HG03025 (cell line): ENCODE data around the gene IPO9.

Experiments used
- ATAC-seq: cut with Tn5 transposase; IDR thresholded peaks from one replicate; pipeline ENCODE4 v1.9.1; 2021; ENCODE audit warnings: mild to moderate bottlenecking, moderate library complexity; ENCODE audit not compliant: unreplicated experiment, low FRiP score

The IPO9 gene

DNA sequence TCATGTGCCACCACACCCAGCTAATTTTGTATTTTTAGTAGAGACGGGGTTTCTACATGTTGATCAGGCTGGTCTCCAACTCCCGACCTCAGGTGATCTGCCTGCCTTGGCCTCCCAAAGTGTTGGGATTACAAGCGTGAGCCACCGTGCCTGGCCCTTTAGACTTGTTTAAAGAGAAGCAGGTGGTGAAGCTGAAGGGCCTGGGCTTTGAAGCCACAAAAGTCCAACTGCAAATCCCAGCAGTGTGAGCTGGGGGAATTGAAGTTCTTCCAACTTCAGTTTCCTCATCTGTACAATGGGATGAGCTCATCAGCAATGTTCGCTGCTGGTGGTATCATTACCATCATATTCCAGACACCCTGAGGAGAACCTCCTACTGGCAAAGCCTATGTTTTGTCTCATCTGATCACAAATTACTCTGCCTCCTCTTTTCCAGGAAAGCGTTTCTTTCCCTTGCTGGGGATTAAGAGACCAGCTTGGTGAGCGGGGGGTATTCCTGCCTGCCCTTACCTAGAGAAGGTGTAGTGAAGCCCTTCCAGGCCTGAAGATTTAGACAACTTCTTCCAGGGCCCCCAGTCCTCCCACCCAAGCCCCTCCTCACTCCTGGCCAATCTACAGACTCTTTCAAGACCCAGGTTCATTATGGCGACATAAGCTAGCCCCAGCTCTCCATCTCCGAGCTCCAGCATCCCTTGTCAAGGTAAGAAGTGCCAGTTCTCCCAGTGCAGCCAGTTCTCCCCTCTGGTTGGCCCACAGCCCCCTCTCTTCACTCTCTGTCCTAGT, 57.3 kb downstream of the IPO9 start:
- no peak for ATAC-seq

DNA sequence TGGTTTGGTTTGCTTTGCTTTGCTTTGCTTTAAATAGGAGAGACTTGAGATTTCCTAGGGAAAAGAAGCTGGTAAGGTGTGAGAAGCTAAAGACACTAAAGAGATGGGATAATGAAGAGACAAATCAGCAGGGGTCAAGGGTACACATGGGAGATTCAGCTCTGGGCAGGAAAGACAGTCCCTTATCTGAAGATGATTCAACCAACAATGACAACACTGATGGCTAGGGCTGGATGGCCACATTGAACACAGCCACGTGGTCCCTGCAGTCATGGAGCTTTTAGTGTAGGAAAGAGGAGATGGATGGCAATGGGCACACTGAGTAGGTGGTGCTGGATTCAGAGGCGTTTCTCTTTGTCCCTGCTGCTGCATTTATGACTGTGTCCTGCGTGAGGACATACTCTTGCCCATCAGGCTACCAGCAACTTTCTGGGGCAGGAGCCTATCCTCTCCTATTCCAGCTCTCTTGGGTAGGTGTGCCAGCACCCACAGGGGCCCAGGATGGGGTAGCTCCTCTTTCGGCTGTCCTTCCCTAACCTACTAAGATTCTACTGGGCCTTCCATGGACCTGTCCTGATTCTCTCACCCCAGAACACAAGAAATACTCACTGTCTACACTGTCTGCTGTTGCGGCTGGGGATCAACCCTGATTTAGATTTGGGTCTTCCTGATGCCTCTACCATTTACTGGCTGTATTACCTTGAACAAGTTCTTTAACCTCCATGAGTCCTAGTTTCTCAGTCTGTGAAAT, 58.3 kb downstream of the IPO9 start:
- no peak for ATAC-seq

DNA sequence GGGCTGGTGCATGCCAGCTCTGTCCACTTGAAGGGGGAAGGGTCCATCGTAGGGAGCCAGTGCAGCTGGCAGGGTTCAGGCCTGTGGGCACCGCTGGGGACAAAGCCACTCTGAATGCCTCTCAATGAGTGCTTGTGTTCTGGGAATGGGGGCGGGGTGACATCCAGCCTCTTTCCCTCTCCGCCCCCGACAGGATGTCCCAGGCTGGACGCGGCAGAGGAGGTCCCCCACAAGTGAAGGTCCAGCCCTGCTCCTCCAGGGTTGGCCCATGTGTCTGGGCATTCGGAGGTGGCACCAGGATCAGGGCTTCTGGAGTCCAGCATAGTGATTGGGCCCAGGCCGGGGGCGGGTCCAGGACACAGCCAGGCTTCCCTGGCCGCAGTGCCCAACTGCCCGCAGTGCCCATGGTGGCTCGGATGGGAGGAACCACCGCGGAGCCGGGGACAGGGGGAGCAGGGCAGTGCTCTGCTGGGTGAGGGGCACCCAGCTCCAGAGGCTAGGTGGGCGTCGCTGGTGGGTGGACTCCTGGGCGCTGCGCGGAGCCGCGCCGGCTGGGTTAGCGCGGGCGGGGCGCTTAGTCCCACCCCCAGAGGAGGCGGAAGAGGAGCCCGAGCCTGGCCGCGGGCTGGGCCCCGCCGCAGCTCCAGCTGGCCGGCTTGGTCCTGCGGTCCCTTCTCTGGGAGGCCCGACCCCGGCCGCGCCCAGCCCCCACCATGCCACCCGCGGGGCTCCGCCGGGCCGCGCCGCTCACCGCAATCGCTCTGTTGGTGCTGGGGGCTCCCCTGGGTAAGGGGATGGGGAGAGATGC, 59.5 kb downstream of the IPO9 start, which contains the start of gene SHISA4:
Gene SHISA4, plus strand, starts transcription at position 617 of the 808 bp plus-strand sequence. Its CDS starts 97 bp downstream, at position 714.
- no peak for ATAC-seq

DNA sequence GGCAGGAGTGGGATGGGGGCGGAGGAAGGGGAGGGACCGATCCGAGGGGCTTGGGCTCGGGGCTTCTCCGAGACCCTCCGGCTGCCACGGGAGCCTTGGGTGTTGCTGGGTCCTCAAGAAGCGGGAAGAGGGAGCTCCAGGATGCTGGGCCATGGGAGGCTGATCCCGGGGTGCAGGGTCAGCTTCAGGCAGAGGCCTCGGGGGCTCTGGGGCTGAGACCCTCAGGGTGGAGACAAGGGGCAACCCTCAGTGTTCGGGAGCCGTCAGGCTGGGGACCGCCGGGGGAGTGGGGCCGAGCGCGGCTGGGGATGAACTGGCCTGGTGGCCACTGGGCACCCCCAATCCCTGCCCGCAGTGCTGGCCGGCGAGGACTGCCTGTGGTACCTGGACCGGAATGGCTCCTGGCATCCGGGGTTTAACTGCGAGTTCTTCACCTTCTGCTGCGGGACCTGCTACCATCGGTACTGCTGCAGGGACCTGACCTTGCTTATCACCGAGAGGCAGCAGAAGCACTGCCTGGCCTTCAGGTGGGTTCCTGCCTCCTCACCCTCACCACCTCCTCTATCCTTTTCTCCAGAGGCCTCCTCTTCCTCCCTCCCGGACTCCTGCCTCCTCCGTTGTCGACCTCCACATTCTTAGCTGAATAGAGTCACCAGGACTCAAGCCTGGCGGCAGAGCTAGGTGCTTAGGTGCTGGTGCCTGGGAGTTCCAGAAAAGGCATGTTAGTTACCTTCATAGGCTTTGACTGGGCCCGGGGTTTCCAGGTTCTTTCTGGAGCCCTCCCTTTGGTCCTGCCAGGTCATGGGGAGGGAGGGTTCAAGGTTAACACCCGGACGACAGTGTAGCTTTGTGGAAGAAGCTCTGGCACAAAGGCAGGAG, 60.4 kb downstream of the IPO9 start:
- no peak for ATAC-seq

DNA sequence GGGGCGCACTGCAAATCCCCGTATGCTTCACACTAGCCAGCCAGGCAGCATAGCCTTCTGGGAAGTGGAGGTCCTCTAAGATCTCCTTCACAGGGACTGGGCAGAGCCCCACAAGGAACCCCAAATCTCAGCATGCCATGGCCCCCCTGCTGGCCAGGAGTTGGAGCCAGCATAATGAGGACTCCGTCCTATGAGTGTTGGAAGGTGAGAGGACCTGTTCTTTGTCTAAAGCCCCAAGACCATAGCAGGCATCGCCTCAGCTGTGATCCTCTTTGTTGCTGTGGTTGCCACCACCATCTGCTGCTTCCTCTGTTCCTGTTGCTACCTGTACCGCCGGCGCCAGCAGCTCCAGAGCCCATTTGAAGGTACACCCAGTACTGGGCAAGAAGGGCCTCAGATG, 61.3 kb downstream of the IPO9 start:
- no peak for ATAC-seq

DNA sequence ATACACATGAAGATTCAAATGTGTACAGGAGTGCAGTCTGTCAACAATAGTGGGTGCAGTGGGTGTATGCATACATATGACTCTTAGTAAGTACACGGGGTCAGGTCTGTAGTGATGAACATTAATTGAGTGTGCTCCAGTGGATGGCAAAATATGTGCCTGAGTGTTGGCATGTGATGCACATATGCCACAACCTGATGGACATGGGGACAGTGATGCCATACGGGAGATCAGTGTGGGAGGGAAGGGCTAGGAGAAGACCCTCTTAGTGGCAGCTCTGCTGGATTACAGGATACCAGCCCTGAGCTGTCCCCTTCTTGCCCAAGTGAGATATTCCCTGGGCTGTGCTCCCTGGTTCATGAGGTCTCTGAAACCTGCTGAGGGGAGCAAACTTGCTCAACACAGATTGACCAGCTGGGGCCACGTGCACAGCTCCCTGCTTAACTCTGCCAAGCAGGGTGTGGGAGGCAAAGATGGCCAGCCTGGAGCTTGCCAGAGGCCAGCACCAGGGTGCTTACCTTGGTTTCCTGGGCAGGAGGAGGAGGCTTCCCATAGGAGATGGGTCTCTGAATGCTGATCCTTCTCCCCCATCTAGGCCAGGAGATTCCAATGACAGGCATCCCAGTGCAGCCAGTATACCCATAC, 62.0 kb downstream of the IPO9 start:
- no peak for ATAC-seq

DNA sequence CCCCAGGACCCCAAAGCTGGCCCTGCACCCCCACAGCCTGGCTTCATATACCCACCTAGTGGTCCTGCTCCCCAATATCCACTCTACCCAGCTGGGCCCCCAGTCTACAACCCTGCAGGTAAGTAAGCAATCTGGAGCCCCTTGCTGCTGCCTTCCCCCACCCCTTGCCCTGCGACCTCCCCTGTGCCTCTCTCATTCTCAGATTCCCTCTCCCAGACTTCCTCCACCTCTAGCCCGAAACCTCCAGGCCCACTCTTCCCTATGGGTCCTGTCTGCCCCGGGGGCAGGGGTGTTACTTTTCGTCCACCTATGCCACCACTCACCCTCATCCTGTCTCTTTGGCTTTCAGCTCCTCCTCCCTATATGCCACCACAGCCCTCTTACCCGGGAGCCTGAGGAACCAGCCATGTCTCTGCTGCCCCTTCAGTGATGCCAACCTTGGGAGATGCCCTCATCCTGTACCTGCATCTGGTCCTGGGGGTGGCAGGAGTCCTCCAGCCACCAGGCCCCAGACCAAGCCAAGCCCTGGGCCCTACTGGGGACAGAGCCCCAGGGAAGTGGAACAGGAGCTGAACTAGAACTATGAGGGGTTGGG, 62.6 kb downstream of the IPO9 start:
- no peak for ATAC-seq

DNA sequence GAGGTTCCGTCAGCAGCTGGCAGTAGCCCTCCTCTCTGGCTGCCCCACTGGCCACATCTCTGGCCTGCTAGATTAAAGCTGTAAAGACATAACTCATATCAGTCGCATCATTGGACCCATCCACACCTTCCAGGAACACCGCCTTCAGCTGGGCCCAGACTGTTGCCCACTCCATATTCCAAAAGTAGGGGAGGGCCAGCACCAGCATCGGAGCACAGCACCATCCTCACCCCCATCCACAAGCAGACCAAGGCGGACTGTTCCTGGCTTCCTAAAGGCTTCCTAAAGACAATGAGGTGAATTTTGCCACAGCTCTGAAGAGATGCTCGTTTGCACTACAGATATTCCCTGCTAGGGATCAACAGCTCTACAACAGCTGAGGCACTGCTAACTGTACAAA, 63.3 kb downstream of the IPO9 start:
- ATAC-seq = no peak

DNA sequence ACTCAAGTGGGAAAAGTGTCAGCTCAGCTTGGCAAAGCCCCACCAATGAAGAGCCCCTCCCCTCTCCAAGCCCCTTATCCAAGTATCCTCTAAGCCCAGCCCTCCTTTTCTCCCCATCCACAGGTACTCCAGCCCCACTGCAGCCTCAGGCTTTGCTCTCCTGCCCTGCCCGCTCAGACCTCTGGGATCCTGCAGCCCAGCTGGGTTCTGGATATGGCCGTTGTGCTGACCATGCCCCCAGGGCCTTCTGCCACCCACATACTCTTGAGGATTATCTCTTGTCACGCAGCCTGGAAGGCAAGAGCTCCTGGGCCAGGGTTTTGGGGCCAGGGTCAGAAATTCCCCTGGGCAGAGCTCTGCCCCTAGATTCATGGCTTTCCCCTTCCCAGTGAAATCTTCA, 64.5 kb downstream of the IPO9 start:
- no peak for ATAC-seq

DNA sequence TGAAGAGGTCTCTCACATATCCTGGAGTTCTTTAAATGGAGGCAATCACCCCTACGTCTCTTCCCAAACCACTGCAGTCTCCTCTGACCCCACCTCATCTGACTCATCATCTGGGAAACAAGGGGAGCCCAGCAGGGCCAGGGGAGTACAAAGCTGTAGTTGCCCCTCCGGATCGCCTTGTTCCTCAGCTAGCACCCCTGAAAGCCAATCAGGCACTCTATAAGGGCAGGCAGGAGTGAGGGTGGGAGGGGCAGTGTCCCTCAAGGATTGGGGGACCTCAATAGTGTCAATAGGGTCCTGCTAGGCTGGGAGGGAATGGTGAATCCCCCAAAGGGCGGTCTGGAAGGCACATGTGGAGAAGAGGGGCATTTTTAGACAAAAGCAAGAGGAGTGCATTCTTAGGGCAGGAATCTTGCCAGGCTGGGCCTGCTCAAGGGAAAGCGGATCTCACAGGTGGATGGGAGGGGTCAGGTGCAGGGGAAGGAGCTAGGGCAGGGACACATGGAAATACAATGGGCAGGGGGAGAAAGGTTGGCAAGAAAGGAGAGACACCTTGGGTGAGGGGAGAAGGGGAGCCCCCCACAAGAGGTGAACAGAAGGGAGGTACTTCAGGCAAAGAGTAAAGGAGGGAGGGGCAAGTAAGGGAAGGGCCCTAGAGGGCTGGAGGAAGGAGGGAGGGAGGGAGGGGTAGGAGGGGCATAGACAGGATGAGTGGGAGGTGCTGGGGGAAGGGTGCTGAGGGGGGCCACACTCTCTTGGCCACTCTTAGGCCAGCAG, 65.6 kb downstream of the IPO9 start:
- ATAC-seq = no peak

DNA sequence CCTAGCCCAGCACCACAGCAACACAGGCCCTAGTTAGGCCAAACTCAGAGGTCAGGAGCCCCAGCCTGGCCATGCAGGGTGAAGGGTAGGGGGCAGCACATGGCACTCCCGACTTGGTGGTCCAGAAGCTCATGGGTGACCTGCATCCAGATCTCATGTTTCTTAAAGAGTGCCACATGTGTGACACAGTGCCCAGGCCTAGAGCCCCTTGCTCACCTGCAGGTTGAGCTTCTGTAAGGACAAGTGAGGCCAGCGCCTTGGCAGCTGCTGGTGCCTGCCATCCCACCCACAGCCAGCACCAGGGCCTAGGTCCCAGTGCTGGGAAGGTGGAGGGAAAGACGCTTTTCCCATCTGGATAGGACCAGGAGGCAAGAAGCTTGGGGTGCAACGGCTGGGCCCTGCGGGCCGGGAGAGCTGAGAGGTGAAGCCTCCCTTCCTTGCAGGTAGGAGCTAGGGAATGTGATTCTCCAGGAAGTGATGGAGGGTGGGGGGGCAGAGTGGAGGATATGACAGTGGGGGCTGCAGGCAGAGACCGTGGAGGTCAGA, 66.2 kb downstream of the IPO9 start:
- no peak for ATAC-seq

DNA sequence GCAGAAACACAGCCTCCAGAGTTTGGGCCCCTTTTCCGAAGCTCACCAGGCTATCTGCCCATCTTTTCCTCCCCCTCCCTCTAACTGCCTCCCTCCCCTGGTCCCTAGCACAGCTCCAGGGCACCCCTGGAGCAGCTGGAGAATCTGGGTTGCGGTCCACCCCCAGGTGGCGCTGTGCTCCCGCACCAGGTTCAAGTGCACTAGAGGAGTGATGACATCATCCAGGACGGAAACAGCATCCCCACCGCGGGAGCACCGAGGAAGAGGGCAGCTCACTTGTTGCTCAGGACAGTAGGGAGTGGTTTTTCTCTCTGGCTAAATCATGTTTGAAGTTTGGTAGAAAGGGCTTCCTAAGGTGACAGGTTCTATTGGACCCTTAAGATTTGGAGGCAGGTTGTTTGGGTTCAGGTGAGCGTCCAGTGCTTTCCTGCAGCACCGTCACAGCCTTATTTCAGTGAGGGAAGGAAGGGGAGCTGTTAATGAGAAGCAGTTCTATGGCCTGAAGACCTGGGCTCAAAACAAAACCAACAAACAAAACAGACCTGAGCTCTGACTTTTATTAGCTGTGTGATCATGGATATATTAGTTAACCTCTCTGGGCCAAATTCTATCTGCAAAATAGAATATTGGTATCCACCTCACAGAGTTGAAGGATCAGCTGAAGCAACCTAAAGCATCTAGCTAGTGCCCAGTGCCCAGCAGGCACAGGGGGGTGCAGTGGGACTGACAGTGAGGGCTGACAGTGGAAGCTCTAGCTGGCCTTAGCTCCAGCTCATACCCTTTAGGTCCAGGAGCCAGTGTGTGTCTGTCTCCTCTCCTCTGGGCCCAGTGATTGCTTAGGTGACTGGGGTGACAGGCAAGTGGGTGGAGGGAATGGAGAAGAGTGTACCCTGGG, 67.2 kb downstream of the IPO9 start:
- ATAC-seq = no peak

DNA sequence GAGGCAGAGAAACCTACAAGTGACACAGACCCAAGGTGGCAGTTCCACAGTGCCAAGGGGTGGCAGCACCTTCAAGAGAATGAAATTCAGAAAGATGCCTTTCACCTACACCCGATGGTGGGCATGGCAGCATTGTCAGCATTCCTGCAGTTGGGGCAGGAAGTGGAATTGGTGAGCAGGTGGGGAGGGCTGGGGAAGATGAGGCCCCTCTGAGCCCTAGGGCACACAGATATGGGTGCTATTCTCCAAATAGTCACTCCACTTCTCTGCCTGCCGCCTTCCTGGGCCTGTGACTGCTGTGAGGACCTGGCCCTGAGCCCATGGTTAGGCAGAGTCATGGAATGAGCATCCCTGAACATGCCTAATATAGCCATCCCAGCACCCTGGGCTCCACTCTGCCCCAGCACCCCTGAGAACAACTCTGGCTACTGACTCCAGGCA, 68.0 kb downstream of the IPO9 start:
- no peak for ATAC-seq

DNA sequence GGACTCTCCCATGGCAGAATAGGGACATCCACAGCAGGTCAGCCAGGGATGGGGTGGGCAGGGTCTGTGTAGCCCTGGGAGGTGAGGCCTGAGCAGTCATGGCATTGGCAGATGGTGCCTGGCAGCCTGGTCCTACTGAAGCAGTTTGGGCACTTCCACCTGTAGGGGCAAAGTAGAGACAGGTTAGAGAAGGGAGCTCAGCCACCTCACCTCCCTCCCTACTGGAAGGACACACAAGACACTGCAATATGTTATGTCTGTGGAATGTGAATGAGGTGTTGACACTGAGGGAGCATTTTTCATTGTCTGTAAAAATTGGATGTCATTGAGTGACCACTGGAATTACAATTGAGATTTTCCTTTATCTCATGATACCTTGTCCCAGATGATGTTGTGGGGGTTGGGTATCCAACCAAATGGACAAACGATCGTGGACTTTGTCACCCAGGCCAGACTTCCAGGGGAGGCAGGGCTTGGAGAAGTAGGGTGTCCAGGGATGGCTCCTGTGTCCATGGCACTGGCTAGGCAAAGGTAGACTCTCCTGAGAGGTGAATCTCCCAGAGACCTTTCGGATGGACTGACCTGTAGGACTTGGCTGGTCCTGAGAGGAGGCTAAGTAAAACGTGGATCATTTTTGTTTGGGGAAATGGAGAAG, 69.4 kb downstream of the IPO9 start:
- no peak for ATAC-seq

DNA sequence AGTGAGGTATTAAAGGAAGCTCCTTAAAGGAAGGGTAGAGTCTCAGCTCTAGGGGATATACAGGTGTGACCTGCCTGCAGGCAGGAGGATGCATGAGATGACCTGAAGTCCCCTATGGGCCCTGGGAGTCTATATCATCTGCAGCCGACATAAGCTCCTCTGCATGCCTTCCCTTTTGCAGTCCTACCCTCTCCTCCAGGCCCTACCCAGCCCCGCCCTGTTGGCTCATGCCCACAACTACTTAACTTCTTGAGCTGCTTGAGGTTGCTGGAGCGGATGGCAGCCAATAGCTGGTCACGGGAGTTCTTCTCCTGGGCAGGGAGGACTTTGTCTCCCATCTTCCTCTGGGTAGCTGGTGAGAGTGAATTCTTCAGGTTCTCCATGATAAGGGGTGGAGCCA, 70.0 kb downstream of the IPO9 start:
- no peak for ATAC-seq

DNA sequence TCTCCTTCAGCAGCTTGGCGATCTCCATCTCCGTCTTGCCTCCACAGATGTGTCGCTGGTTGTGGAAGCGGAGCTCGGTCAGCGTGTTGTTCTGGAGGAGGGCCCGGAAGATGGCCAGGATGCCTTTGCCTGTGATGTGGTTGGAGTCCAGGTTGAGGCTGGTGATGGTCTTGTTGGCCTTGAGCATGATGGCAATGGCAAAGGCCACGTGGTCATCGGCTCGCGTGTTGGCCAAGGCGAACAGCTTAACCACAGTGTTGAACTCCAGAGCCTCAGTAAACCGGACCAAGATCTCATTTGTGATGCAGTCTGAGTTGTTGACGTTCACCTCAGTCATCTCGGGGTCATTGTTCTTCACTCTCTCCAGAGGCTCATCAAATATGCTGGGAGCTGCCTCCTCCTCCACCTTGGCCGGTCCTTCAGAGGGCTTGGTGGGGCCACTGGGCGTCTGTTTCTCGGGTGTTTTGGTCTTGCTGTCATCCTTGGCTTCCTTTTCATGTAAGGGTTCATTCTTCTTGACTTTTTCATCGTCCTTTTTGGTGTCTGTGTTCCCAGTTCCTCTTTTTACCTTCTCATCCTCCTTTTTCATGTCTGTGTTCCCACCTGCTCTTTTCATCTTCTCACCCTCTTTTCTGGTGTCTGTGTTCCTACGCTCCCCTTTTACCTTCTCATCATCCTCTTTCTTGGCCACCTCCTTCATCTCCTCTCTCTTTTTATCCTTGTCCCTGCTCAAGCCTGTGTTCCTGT, 70.9 kb downstream of the IPO9 start:
- ATAC-seq = no peak
